ENCODE data around the gene ESR1.
"Not testable (repeated sequence)": the region's sequence is repeated elsewhere in the genome, so short reads cannot be mapped to it uniquely, and the experiment has no call there.

ESR1 gene

GRCh38 chr6:151998784-151999183 is 191.3 kb downstream of the ESR1 start:
- DNase-seq, result no peak

DNA sequence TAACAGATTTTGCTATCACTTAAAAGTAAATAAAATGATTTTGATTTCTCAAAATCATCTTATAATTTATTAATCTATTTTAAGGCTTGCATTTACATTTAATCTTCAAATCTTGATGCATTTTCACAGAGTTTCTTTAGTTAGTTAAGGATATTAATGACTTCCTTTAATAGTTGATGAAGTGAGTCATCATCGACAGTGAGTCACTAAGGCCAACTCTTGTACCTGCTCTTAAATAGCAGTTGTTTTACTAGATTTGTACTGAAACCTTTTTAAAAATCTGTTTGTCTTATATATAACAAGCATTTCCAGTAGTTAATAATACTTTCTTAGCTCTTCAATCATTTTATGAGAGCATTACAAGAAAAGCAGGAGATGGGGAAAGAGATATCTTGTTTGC is 191.7 kb downstream of the ESR1 start:
- DNase-seq, result no peak

GRCh38 chr6:152001408-152001807 is 193.9 kb downstream of the ESR1 start:
- no peak for DNase-seq

GRCh38 chr6:152002306-152002705 is 194.8 kb downstream of the ESR1 start:
- DNase-seq, result no peak

- no peak for DNase-seq
Measured at GRCh38 chr6:152004036-152004566, 196.6 kb downstream of the ESR1 start.

GRCh38 chr6:152004896-152005295 is 197.4 kb downstream of the ESR1 start:
- DNase-seq, result no peak

DNA sequence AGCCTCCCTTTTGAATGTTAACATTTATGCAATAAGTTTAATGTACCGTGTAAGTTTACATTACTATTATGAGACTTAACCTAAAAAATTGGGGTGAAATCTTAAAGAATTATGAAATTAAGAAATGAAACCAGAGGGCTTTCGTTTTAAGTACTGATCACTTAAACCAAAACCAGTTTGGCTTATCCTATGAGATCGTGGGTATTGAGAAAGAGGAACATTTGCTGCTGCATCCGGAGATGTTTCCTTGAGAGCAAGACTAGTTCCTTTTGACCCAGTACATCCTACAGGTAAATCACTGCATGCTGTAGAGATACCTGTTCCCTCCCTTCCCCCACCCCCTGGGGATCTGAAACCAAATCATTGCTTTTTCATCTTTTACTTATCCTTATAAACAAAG is 201.3 kb downstream of the ESR1 start:
- DNase-seq, result no peak

DNA sequence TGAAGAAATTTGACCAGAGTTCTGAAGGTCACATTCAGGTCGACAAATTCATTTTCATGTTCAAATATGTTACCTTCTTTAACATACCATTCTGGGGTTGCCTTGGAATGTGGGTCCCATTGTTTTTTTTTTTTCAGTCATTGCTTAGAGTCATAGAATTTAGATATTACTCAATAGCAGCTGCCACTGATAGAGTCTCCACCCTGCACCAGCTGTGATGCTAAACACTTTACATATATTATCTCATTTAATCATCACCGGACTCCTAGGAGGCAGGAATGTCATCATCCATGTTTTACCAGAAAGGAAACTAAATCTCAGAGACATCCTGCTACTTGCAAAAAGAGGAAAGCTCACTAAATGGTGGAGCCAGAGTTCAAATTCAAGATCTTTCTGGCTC is 204.7 kb downstream of the ESR1 start:
- DNase-seq, result no peak

- no peak for DNase-seq
Measured at GRCh38 chr6:152018876-152019275, 211.4 kb downstream of the ESR1 start.

DNA sequence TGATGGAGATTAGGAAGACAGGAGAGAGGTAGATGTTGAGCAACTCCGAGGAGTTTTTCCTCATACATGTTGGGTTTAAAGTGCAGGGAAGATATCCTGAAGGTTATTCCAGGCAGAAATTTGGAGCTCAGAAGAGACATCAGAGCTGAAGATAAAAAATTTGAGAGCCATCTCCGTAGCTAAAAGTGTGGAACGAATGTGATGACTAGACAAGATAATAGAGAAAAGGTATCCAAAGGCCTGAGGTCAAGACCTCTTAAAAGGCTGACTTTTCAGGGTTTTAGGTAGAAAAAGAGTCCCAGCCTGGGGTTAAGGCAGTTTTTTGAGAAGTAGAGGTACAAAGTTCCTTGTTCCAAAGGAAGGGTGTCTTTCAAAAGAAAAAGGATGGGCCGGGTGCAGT is 214.8 kb downstream of the ESR1 start:
- DNase-seq, result no peak

GRCh38 chr6:152023613-152024012 is 216.1 kb downstream of the ESR1 start:
- no peak for DNase-seq

GRCh38 chr6:152026291-152026690 is 218.8 kb downstream of the ESR1 start:
- DNase-seq, result no peak

DNA sequence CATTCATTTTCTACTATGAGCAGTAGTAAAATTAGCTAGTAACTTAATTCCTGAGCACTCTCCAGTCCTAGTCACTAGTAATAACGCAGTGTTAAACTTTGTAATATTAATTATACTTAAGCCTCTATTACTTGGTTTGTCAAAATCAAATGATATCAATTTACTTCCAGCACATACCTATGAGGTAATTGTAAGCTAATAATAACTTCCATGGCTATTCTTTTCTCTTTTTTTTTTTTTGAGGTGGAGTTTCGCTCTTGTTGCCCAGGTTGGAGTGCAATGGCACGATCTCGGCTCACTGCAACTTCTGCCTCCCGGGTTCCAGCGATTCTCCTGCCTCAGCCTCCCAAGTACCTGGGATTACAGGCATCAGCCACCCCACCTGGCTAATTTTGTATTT is 219.3 kb downstream of the ESR1 start:
- DNase-seq, result not testable (repeated sequence)

GRCh38 chr6:152033765-152034164 is 226.3 kb downstream of the ESR1 start:
- not testable (repeated sequence) for DNase-seq

- no peak for DNase-seq
Measured at GRCh38 chr6:152034631-152035030, 227.1 kb downstream of the ESR1 start.

DNA sequence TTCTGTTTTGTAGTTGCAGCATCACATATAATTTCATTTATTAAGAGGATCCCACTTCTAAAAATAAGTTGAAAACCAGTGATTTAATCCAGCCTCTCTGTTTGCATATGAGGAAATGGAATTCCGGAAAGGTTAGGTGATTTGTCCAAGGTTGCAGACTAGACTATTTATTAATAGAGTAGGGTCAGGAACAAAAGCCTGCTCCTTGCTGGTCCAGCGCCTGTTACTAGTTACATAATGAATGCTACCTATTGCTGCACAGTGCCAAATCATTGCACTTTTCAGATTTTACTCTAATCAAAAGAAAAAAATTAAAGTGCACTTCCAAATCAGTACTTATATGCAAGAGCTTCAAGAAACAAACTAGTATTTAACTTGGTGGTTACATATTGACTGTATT is 238.6 kb downstream of the ESR1 start:
- no peak for DNase-seq

DNA sequence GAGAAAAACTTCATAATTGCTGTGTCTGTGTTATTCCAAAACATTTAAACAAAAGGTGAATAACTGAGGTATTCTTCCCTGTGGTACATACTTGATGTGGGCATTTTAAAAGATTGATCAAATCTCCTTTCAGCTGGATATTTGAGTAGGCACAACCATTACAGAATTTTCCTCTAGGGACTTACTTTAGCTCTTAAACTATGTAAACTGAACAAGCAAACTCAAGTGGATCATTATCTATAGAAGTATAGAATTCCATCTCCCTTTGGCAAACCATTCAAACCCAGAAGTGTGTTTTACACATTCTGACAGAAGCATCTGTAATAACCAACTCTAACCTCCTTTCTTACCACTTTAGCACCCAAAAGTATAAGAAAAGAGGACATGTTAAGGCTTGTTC is 241.4 kb downstream of the ESR1 start:
- no peak for DNase-seq

DNA sequence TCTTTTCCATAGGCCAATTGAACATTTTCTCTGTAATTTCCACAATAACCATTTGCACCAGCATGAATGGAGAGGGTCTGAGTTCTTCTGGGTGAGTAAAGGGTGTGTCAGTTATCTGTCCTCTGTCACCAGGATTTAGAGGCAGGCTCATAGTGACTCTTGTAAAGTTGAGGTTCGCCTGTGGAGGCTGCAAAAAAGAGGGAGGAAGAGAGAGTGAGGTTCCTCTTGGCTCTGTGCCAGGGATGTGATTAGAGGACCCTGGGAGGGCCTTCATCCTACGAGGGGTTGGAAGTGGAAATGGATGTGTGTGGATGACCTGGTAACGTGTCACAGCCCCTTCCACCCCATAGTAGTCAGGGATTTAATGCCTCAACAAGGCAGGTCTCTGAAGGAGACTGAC is 242.0 kb downstream of the ESR1 start:
- no peak for DNase-seq

DNA sequence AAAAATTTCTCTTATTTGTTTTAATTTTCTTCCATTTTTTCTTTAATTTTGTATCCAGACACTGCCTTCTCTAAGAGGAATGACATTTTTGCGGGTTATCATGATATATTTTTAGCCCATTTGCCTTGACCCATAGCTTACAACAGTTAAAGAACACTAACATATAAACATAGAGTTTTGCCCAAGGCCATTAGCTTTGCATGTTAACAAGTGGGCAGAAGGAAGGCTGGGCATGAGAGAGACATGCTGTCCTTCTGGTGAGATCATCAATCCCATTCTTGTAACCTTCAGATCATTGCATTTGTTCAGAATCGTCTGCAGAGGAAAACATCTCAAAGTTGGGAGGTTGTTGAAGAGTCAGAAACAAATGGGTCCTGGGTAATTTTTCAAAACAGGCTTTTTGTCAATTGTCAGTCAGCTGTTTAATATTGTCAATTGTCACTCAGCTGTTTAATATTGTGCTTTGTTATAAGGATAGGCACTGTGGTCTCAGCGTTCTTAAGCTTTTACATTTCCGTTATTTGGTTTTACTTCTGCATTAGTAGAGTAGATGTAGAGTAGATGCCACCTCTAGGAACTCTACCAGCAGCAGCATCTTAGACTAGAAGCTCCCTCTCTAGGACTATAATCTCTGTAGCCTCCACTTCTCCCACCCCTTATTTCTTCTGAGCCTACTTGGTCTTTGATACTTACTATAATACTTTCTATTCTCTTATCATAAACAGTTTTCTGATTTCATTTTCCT is 243.1 kb downstream of the ESR1 start:
- no peak for DNase-seq

DNA sequence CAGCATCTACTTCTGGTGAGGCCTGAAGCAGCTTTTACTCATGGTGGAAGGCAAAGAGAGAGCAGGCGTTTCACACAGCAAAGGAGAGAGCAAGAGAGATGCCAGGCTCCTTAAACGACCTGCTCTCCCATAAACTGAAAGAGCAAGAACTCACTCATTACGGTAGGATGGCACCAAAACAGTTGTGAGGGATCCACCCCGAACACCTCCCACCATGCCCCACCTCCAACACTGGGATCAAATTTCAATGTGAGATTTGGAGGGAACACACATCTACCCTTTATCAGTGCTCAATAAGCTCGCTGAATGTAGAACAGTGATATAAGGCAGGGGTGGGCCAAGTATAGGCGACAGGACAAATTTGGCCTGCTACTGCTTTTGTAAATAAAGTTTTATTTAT is 244.6 kb downstream of the ESR1 start:
- DNase-seq, result no peak

GRCh38 chr6:152053332-152053731 is 245.8 kb downstream of the ESR1 start:
- no peak for DNase-seq

DNA sequence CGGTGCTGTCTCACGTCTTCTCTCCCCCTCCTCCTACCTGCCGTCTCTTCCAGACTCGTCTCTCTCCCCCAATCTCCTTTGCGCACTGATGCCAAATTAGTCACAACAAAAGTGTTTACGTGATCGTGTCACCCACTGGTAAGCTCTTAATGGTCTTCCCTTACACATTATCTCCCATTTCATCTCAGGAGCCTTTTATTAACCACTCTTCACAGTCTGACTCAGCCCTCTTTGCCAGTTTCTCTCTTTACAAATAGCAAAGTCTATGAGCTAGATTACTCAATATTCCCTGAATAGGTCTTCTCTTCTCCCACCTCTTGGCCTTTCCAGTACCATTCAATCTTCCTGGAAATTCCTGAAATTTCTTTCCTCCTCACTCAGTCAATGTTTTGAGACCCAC is 247.0 kb downstream of the ESR1 start:
- no peak for DNase-seq

DNA sequence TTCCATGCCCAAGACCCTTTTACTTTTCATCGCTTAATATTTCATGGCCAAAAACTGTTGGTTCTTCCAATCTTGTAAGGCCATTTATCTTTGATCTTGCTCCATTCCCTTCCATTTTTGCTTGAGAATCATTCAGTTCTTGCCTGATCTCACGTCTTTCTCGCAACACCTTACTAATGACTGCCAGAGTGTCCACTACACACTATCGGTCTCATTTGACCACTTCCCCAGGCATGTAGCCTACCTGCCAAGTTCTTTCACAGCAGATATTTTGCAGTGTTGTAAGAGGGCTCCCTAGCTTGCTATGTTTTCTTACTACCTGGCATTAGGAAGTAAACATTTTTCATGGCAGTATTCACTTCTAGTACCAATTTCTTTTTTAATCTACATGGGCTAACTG is 248.0 kb downstream of the ESR1 start:
- no peak for DNase-seq

- no peak for DNase-seq
Measured at GRCh38 chr6:152057832-152058498, 250.5 kb downstream of the ESR1 start.

DNA sequence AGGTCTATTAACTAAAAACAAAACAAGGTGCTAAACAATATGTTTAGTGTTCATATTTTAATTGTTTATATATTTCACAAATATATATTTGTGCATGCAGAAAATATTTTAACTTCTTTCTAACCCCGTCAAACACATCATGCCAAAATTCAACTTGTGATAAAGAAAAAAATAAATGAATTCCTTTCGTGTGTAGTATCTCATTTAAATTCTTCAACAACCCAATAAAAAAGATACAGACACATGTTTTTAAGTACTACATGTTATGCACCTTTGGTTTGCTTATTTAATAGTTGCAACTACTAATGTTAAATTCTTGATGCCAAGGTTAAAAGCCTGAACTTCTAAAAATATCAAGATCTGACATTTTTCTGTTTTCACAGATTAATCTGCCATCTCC is 252.4 kb downstream of the ESR1 start:
- DNase-seq, result no peak

Data from GF-D8 (cell line).